ENCODE data around the gene PPM1D.

Gene PPM1D

GRCh38 chr17:60573236-60574051 is 26.5 kb upstream of the PPM1D start:
- ChIA-PET POLR2A (interaction anchor here (1.6 to 1.7 kb wide), 2 partner anchors 26 to 47 kb away, joined by 7 to 10 read pairs; partner anchors contain the start of genes APPBP2 and PPM1D), CTCF (no interaction called here)
- no peak for DNase-seq (ENCODE audit: extremely low spot score)
- no peak for TF ChIP-seq NFRKB (IDR thresholded peaks at IDR 0.05)
- no peak for TF ChIP-seq PKNOX1 (IDR thresholded peaks at IDR 0.05)
- TF ChIP-seq SP1 (IDR thresholded peaks at IDR 0.05): no peak
- TF ChIP-seq CTBP1 (IDR thresholded peaks at IDR 0.05; ENCODE audit: borderline replicate concordance): no peak
- TF ChIP-seq L3MBTL2 (conservative IDR thresholded peaks at IDR 0.05): no peak
- no peak for TF ChIP-seq SUZ12 (IDR thresholded peaks at IDR 0.05)
- no peak for TF ChIP-seq BHLHE40 (IDR thresholded peaks at IDR 0.05; ENCODE audit: borderline replicate concordance)
- no peak for TF ChIP-seq FOXK2 (IDR thresholded peaks at IDR 0.05)
- TF ChIP-seq FOXM1 (IDR thresholded peaks at IDR 0.05; ENCODE audit: borderline replicate concordance): no peak
- no peak for TF ChIP-seq ELF4 (IDR thresholded peaks at IDR 0.05)
- no peak for TF ChIP-seq ARNT (IDR thresholded peaks at IDR 0.05)
- no peak for TF ChIP-seq LEF1 (IDR thresholded peaks at IDR 0.05; ENCODE audit: borderline replicate concordance)
- no peak for TF ChIP-seq HDGF (IDR thresholded peaks at IDR 0.05; ENCODE audit: borderline replicate concordance)
- TF ChIP-seq TARDBP (IDR thresholded peaks at IDR 0.05): no peak
- no peak for TF ChIP-seq FOXA1 (IDR thresholded peaks at IDR 0.05)
- no peak for TF ChIP-seq ZNF384 (IDR thresholded peaks at IDR 0.05)

- no peak for DNase-seq (ENCODE audit: extremely low spot score)
- CTCF ChIA-PET: interaction anchor here (0.6 to 1.3 kb wide), 2 partner anchors 63 to 212 kb away, joined by 3 to 5 read pairs; no protein-coding TSS in a partner anchor
- POLR2A ChIA-PET: interaction anchor here (0.8 to 3.2 kb wide), 3 partner anchors 22 to 53 kb away, joined by 3 to 17 read pairs (median 3); partner anchors contain the start of gene PPM1D
- TF ChIP-seq FOXA1 (IDR thresholded peaks at IDR 0.05) (no peak), SUZ12 (IDR thresholded peaks at IDR 0.05) (no peak), FOXM1 (IDR thresholded peaks at IDR 0.05; ENCODE audit: borderline replicate concordance) (no peak), L3MBTL2 (conservative IDR thresholded peaks at IDR 0.05) (no peak), CTBP1 (IDR thresholded peaks at IDR 0.05; ENCODE audit: borderline replicate concordance) (no peak), NFRKB (IDR thresholded peaks at IDR 0.05) (no peak), PKNOX1 (IDR thresholded peaks at IDR 0.05) (no peak), HDGF (IDR thresholded peaks at IDR 0.05; ENCODE audit: borderline replicate concordance) (no peak), ELF4 (IDR thresholded peaks at IDR 0.05) (no peak), LEF1 (IDR thresholded peaks at IDR 0.05; ENCODE audit: borderline replicate concordance) (no peak), ARNT (IDR thresholded peaks at IDR 0.05) (no peak), BHLHE40 (IDR thresholded peaks at IDR 0.05; ENCODE audit: borderline replicate concordance) (no peak), ZNF384 (IDR thresholded peaks at IDR 0.05) (no peak), TARDBP (IDR thresholded peaks at IDR 0.05) (no peak), FOXK2 (IDR thresholded peaks at IDR 0.05) (no peak), SP1 (IDR thresholded peaks at IDR 0.05) (no peak)
These were observed 22.7 kb upstream of the PPM1D start for GRCh38 chr17:60577147-60577915.

- ChIA-PET POLR2A (interaction anchor here (0.7 to 1.4 kb wide), 2 partner anchors 12 to 20 kb away, joined by 3 to 11 read pairs; partner anchors contain the start of gene PPM1D), CTCF (interaction anchor here (1.4 to 3.4 kb wide), 2 partner anchors 9 to 12 kb away, joined by 4 to 13 read pairs; no protein-coding TSS in a partner anchor)
- no peak for DNase-seq (ENCODE audit: extremely low spot score)
- TF ChIP-seq ZNF384 (IDR thresholded peaks at IDR 0.05) (no peak), ELF4 (IDR thresholded peaks at IDR 0.05) (no peak), FOXK2 (IDR thresholded peaks at IDR 0.05) (no peak), FOXA1 (IDR thresholded peaks at IDR 0.05) (no peak), SUZ12 (IDR thresholded peaks at IDR 0.05) (no peak), ARNT (IDR thresholded peaks at IDR 0.05) (no peak), LEF1 (IDR thresholded peaks at IDR 0.05; ENCODE audit: borderline replicate concordance) (no peak), NFRKB (IDR thresholded peaks at IDR 0.05) (no peak), CTBP1 (IDR thresholded peaks at IDR 0.05; ENCODE audit: borderline replicate concordance) (no peak)
These were observed 20.9 kb upstream of the PPM1D start for GRCh38 chr17:60579090-60579489.

- ChIA-PET POLR2A (interaction anchor here (1.4 kb wide), 1 partner anchor 20 kb away, joined by 11 read pairs; the partner anchor contains the start of gene PPM1D), CTCF (interaction anchor here (1.4 to 3.4 kb wide), 2 partner anchors 10 to 11 kb away, joined by 4 to 13 read pairs; no protein-coding TSS in a partner anchor)
- no peak for DNase-seq (ENCODE audit: extremely low spot score)
- TF ChIP-seq FOXA1 (IDR thresholded peaks at IDR 0.05): no peak
These were observed 20.4 kb upstream of the PPM1D start for GRCh38 chr17:60579551-60579950.

- ChIA-PET POLR2A (interaction anchor here (3.1 kb wide), 1 partner anchor 17 kb away, joined by 12 read pairs; the partner anchor contains the start of gene PPM1D), CTCF (interaction anchor here (0.7 kb wide), 2 partner anchors 19 to 139 kb away, joined by 3 to 5 read pairs; no protein-coding TSS in a partner anchor)
- TF ChIP-seq FOXM1 (IDR thresholded peaks at IDR 0.05; ENCODE audit: borderline replicate concordance): no peak
- DNase-seq (ENCODE audit: extremely low spot score): no peak
These were observed 17.0 kb upstream of the PPM1D start for GRCh38 chr17:60583008-60583407.

GRCh38 chr17:60585887-60586286 is 14.1 kb upstream of the PPM1D start:
- ChIA-PET CTCF (interaction anchor here (0.5 to 0.8 kb wide), 3 partner anchors 14 to 1845 kb away, joined by 3 to 5 read pairs (median 3); no protein-coding TSS in a partner anchor), POLR2A (interaction anchor here (0.7 to 1.5 kb wide), 2 partner anchors 13 to 14 kb away, joined by 3 to 9 read pairs; partner anchors contain the start of gene PPM1D)
- no peak for DNase-seq (ENCODE audit: extremely low spot score)
- TF ChIP-seq PKNOX1 (IDR thresholded peaks at IDR 0.05) (no peak), CTBP1 (IDR thresholded peaks at IDR 0.05; ENCODE audit: borderline replicate concordance) (no peak), ARNT (IDR thresholded peaks at IDR 0.05) (no peak), LEF1 (IDR thresholded peaks at IDR 0.05; ENCODE audit: borderline replicate concordance) (no peak), FOXK2 (IDR thresholded peaks at IDR 0.05) (no peak), FOXM1 (IDR thresholded peaks at IDR 0.05; ENCODE audit: borderline replicate concordance) (no peak), BHLHE40 (IDR thresholded peaks at IDR 0.05; ENCODE audit: borderline replicate concordance) (no peak), NFRKB (IDR thresholded peaks at IDR 0.05) (no peak), HDGF (IDR thresholded peaks at IDR 0.05; ENCODE audit: borderline replicate concordance) (no peak)
